GM11168 (cell line): Measurements from ENCODE around the gene FBXO24.

Experiments used
- in situ Hi-C: fragments of 300-500 bp; cut with MboI; formaldehyde crosslinking; loops from one replicate; pipeline ENCODE4 v1.12.0; 2022; ENCODE audit warnings: low sequenced_read_pairs; ENCODE audit not compliant: unreplicated experiment

The FBXO24 gene

DNA sequence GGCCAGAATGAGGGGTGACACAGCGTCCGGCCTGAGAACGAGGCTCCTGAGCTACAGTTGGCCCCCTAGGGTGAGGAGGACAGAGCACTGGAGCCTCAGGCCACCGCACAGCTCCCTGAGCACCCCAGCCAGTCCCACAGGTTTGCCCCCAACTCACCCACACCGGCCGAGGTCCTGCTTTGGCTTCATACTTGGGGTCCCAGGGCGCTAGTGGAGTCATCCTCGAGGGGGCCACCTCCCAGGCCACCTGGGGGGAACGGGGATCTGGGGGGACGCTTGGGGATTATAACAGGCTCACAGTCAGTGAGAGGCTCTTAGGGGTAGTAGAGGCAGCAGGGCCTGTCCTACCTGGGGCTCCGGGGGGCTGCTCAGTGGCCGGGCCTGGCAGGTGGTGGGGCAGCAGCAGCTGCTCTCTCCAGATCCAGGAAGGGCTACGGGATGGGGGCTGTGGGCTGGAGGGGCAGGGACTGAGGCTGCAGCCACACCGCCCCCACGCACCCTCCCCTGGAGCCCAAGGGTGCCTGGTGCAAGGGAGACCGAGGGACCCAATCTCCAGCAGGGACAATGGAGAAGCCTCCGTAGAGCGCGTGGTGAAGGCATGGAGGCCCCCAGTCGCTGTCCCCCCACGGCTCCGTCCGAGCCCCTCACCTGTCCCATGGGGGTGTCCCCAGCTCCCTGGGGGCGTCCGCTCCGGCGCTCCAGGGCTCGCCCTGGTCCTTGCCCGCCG, 13.0 kb upstream of the FBXO24 start:
- in situ Hi-C loops: no loop called here

DNA sequence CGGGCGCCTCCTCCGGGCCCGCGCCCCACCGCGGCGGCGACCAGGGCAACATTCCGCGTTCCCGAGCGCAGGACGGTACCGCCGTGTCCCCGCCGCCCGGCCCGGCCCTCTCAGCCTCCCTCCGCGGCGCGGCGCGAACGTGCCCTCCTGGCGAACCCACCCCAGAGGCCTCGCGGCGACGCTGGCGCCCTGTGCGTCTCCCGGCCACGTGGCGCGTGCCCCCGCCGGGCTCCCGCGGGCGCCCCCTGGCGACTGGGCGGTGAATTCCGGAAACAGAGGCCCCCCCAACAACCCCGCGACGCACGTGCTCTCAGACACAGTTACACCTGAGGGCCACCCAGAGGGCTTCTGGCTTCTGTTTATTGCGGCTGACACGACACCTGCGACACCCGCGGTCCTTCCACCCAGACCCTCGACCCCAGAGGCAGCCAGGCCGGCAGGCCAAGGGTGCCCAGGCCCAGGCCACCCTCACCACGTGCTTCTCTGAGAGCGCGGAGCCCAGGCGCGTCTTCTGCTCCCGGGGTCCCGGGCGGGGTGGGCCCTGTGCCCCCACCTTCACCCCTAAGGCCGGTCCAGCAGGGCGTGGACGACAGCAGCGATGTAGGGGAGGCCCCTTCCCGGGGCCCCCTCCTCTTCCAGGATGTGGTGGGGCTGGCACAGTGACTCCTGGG, 12.3 kb upstream of the FBXO24 start, which contains the start of gene SAP25:
Gene SAP25, minus strand, starts transcription at position 210 of the 671 bp plus-strand sequence. Its CDS starts 158 bp downstream, at position 52.
- in situ Hi-C loops: no loop called here

DNA sequence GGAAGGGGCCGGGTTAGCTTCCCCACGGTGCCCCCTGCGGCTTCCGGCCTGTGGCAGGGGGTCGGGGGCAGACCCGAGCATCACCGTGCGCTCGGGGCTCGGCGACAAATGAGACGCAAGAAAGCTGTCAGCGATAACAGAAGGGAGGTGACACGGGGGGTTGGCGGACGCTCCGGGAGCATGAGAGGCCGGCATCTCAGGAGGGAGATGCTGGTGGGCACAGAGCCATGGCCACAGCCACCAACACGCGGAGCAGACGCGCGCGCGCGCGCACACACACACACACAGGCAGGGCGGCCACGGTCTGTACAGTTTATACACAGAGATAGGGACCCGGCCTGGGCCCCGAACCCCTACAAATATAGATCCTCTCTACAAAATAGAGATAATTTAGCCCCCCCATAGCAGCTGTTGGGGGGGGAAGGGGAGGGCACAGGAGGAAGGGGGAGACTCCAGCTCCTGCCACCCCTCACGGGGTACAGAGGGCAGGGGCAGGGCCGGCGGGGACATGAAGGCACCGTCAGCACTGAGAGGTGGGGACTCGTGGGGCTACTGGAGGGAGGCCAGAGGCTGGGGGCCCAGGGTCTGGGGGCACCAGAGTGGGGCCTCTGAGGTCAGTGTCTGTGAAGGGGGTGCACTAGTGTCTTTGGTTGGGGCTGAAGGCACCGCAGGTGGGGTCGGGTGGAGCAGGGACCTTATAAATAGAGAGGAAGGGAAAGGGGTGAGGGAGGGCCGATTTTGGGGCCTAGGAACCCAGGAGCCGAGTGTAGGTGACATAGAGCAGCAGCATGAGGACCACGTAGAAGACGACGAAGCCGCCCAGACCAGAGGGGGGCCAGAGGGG, 11.5 kb upstream of the FBXO24 start:
- in situ Hi-C loops: no loop called here

DNA sequence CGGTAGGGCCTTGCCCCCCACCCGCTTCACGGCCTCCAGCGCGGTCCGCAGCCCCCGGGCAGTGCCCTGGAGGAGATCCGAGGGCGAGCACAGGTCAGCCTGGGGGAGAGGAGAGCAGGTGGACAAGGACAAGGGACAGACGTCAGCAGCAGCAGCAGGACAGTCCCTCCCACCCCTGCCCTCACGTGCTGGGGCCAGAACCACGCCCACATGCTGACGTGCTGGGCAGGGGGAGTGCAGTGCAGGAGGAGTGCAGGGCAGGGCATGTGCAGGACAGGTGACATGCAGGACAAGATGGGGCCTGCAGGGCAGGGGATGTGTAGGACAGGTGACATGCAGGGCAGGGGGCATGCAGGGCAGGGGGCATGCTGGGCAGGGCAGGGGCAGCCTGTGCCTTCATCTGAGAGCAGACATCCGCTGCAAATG, 10.9 kb upstream of the FBXO24 start:
- in situ Hi-C loops: no loop called here

DNA sequence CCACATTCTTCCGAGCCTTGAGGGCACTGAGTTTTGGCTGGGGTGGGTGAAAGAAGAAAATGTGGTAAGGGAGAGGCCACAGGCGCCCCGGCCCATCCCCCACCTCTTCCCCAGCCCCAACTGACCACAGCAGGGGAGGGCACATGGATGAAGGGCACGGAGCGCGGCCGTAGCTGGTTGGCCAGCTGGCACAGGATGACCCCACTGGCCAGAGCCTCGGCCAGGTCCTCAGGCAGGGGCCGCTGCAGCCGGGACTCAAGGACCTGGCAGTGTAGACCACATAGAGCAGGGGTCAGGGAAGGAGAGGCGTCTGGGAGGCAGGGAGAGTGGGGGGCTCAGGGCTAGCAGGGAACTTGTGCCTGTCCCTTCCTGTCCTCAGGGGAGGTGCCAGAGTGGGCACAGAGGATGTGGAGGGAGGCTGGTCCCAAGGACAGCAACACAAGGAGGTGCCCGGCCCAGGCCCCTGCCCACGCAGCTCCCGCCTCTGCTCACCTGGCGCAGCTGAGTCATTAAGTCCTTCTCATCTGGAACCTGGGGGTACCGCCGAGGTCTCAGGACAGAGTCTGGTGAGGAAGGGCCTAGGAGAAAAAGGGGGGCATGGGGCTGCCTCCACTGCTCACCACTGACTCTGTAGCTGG, 10.3 kb upstream of the FBXO24 start:
- in situ Hi-C loops: no loop called here

DNA sequence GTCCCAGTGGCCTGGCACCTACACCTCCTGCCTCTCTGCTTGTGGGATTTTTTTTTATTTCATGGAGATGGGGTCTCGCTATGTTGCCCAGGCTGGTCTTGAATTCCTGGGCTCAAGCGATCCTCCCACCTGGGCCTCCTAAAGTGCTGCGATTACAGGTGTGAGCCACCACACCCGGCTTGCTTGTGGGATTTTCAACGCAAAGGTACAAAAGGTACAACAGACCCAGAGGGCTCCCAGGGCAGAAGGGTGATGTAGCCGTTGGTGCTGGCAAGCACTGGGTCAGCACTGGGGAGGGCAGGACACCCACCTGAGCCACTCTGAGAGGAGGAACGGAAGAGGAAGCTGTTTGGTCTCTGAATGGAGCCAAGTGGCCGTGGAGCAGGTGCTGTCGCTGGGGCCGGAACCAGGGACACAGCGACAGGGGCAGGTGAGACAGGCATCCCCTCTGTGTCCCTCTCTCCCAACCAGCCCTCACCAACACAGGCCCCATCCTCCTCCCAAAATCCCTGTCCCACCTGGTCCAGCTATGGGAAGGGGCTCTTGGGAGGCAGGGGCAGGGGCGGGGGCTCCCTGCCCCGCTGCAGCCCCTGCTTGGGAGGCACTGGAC, 9.6 kb upstream of the FBXO24 start:
- in situ Hi-C loops: no loop called here

DNA sequence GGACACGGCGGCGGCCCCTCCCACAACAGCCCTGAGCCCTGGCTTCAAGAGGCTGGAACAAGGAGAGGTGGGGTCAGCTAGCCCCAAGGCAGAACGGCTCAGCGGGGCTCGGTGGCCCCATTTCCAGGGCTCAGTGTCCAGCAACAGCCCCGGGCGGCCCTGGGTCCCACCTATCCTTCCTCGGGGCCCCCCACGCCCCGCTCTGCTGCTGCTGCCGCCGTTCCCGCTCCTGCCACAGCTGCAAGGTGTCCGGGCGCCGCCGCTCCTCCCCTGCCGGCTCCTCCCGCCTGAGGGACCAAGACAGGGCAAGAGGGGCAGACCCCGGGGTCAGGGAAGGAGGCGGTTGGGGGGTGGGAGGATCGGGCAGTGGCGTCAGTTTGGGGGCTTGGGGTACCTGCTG, 9.0 kb upstream of the FBXO24 start:
- in situ Hi-C loops: no loop called here

DNA sequence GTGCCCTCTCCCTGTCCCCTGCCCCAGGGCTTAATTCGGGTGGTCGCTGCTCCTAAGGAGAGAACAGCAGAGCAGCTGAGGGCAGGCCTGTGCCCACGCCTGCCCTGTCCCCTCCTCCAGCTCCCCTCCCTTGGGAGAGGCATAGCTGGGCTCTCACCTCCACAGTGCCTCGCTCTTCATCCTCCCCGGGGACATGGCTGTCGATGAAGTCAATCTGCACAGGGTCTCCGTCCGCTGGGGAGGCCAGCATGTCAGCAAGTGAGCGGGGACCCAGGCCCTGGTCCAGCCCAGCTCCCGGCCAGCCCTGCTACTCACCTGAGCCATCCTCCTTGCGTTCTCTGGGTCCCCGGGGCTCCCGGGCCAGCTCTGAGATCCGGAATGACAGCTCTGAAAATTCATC, 8.6 kb upstream of the FBXO24 start:
- in situ Hi-C loops: no loop called here

DNA sequence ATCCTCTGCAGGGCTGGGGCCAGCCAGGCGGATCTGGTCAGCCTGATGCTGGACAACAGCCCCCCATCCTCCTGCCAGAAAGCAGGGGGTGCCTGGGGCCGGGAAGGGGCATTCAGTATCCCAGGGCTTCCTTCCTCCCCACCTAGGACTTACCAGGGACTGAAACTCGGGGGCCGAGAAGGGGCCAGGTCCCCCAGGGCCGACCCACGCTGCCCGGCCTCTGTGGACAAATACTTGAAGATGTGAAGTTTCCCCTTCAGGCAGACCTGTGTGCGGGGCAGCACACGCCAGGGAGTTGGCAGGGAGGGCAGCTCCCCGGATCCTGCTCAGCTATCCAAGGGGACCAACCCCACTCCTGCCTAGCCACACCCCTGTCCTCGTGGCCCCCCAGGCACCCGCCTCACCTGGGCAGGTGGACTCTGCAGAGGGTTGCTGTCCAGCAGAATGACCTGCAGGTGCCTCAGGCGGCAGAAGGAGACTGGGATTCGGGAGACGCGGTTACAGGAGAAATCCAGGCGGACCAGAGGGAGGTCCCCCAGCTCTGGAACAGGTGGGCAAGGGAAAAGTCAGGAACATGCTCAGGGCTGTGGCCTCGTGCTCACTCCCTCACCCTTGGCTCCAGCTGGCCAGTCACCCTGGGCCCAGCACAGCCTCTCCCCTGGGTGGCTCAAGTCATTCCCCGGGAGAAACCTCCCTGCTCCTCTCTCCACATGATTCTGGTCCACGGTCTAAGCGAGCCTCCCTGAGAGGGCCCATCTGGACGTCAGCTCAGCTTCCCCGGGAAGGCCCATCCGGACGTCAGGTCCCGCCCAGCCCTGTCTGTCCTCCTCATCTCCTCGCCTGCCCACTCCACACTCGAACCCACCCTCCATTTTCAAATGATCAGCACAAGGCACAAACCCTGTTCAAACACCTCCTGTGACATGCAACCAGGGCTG, 7.6 kb upstream of the FBXO24 start:
- in situ Hi-C loops: no loop called here

DNA sequence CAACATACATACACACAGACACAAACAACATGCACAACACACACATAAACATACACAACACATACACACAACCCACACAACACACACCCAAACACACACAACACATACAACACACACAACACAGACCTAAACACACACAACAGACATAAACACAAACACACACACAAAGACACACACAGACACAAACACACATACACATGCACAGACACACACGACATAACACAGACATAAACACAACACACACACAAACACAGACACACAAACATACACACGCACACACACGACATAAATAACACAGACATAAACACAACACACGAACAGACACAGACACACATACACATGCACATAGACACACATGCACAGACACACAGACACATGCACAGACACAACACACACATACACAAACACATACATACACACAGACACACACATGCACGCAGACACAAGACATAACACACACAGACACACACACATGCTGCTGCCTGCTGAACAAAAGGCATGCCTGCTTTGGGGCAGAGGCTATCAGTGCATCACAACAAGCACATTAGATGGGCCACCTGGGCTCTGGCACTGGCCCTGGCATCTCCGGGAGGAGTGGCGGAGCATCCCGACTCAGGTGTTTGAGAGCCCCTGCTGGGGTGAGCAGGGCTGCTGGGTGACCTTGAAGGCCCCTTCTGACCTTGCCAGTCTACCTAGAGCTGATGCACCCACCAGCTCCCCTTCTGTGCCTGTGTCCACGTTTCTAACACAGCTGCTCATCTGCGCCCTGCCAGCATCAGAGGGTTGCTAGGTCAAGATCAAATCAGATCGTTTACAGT, 5.5 kb upstream of the FBXO24 start:
- in situ Hi-C loops: no loop called here

DNA sequence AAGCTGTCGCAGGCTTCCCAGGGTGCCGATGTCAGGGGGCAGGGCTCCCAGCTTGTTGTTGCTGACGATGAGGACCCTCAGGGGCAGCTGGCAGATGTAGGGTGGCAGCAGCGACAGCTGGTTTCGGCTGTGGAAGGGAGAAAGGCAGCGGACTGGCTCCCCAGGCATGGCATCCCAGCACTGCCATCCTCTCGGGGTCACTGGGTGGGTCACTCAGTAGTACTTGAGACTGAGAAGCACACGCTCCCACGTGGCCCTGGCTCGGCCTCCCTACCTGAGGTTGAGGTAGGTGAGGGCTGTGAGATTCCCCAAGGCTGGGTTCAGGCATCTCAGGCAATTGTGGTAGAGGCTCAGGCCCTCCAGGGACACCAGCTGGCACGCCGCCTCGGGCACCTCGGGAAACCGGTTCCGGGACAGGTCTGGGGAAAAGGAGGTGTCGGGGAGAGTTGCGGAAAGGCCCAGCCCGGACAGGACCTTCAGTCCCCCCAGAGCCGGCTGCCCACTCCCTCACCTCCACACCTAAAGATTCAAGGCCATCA, 4.0 kb upstream of the FBXO24 start:
- in situ Hi-C loops: no loop called here

DNA sequence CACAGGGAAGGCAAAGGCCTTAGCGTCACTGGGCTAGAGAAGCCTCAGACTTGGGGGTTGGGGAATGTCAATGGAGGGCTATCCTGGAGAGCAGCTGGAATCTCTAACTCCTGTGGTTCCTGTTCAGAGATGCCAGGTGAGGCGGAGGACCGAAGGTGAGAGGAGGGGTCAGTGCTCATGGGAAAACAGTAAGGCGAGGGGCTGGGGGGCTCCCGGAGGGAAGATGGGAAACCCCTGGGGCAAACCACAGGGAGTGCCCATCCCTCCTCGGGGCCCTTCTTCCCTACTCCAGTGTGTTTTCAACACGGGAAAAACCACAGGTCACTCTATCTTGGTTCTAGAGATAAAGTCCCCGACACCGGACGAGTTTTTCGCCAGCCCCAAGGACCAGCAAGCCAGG, 3.5 kb upstream of the FBXO24 start:
- in situ Hi-C loops: no loop called here

DNA sequence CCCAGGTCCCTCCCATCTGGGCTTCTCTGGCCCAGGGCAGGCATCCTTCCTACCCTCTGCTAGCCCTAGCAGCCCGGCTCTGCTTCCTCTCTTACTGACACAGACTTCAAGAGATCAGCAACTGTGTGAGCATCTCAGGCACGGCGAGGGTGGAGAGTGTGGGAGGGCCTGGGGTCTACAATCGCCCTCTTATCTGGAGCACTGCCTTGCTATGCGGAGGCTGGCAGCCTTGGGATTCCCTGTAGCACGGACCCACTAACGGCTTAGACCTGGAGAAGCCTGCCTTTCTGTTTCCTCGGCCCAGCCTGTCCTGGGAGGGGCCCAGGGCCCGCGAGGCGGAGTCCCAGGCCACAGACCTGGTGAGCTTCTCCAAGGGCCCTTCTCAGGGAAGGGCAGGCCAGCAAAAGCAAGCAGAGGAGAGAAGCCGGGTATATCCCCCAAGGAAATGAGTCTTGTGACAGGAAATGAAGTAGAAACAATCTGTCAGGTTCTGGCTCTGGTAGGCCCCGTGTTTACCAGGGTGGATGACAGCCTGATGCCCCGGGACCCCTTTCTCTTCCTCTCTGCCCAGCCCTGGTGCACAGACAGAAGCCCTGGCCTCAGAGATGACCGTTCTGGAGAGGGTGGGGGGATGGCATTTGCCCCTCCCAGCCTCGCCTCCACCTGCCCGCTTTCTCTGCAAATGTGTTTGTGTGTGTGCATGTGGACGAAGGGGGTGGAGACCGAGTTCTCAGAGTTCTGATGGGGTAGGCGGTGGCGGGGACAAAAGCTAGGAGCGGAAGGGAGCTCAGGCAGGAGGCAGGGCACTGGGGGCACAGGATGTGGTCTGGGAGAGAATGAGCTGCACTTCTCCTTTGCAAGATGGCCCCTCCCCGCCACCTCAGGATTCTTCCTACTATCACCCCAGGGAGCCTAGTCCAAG, 2.7 kb upstream of the FBXO24 start:
- in situ Hi-C loops: no loop called here

DNA sequence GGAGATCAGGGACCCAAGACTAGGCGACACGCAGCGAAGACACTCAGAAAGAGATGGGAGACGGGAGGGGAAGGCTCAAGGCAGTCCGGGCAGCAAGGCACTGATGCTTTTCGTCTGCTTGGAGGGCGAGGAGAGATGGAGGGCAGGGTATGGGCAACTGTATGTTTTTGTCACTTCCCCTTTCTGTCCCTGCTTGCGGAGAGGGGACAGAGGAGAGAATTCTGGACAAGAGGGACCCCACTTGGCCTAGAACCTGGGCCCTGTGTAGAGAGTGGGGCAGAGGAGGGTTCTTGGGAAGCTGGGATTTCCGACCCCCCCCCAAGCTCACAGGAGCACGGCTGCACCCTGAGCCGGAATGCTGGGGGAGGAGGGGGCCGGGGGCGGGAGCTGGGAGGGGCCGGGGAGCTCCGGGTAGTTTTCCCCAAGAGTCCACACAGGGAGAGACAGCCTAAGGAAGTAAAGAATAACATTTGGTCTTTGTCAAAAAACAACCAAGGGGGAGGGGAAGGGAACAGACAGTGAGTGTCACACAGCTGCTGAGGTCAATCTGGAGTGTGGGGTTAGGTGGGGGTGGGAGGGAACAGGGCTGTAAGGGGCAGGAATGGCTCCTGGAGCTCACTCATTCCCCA, 2.0 kb upstream of the FBXO24 start:
- in situ Hi-C loops: no loop called here

DNA sequence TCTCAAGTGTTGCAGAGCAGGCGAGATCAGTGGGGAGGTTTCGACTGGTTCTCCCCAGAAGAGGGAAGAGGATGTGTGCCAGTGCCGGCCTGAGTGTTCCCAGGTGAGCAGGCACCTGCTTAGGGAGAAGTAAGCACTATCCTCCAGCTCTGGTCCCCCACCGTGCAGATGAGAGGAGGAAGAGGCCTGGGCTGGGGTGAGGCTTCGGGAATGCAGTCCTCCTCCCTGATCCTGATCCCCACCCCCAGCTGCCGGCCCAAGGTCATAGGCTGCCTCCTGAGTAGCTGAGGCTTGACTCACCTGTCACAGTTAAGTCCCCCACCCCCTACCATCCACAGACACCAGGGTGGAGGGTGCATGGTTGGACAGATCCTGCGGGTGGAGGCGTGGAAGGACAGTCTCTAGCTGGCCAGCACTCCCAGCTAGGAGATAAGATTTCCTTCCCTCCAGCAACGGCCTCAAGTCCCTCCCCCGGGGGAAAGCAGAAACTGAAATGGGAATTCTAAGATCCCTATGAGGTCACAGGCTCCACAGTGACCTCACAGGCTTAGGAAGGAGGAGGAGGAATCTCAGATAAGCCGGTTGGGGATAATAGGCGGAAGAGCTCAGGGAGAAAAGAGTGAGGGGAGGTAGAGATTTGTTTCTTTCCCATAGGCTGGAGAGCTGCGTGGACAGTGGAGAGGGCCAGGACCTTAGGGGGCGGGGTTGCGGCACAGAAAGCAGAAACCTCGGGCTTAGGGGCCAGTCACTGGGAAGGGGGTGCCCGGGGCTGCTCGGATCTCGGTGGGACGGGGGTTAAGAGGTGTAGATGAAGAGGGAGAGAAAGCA, 1.2 kb upstream of the FBXO24 start:
- in situ Hi-C loops: no loop called here
